Right renal cortex interstitium (tissue), 3 donors: Measurements from ENCODE around the gene ADAM15. TPM values are rescaled to one million over a fixed set of nuclear protein-coding genes. Genes with fewer than 3 reads are reported as not detected.

Experiments used
- DNase-seq, 3 donors: peaks; one replicate each; pipeline ENCODE4 v3.0.0-alpha.2; 2013; ENCODE audit warnings: low read depth in 3 of 3, low spot score in 2 of 3
- polyA plus RNA-seq, 3 donors: library from polyadenylated mRNA; unstranded; fragments of 120-200 nt; gene quantifications; one replicate each; pipeline ENCODE4 v1.2.1, GENCODE V29; 2013; ENCODE audit not compliant: insufficient read length in 3 of 3

Gene ADAM15
- polyA plus RNA-seq, 3 donors, result 36.5 to 37.6 (median 36.8) TPM

- DNase-seq, result no peak
Measured at GRCh38 chr1:155049651-155050559, 1.2 kb upstream of the ADAM15 start.

- no peak for DNase-seq
Measured at GRCh38 chr1:155051342-155051776, 243 bp downstream of the ADAM15 start.

GRCh38 chr1:155051777-155052398 lies 772 bp downstream of the ADAM15 start:
- no peak for DNase-seq

- DNase-seq, result no peak
Measured at GRCh38 chr1:155052439-155053395, 1.6 kb downstream of the ADAM15 start.

- DNase-seq, result no peak
Measured at GRCh38 chr1:155053531-155054105, 2.5 kb downstream of the ADAM15 start.

GRCh38 chr1:155057104-155057503 lies 6.0 kb downstream of the ADAM15 start:
- no peak for DNase-seq

GRCh38 chr1:155057788-155058211 lies 6.7 kb downstream of the ADAM15 start:
- DNase-seq, result no peak

- DNase-seq, result no peak
Measured at GRCh38 chr1:155060736-155061135, 9.6 kb downstream of the ADAM15 start.

- no peak for DNase-seq
Measured at GRCh38 chr1:155061381-155062150, 10.4 kb downstream of the ADAM15 start.

GRCh38 chr1:155062151-155062686 lies 11.1 kb downstream of the ADAM15 start:
- DNase-seq, result no peak

- DNase-seq, result no peak
Measured at GRCh38 chr1:155062702-155063411, 11.7 kb downstream of the ADAM15 start.

GRCh38 chr1:155063550-155064110 lies 12.5 kb downstream of the ADAM15 start, which contains the start of gene EFNA4:
EFNA4 (plus strand) TSS chr1:155063740; CDS start chr1:155063824, 84 bp downstream.
- DNase-seq, result no peak

- DNase-seq, result no peak
Measured at GRCh38 chr1:155064111-155064831, 13.2 kb downstream of the ADAM15 start.

GRCh38 chr1:155064832-155065429 lies 13.8 kb downstream of the ADAM15 start:
- DNase-seq, result no peak

GRCh38 chr1:155066777-155067176 lies 15.7 kb downstream of the ADAM15 start:
- no peak for DNase-seq

GRCh38 chr1:155068599-155068998 lies 17.5 kb downstream of the ADAM15 start:
- no peak for DNase-seq

- no peak for DNase-seq
Measured at GRCh38 chr1:155069551-155070157, 18.5 kb downstream of the ADAM15 start.
